Retinal pigment epithelial cell (primary cell): ENCODE measurements around the gene MAST4.

Experiments used
- DNase-seq: peaks from one replicate; pipeline ENCODE4 v3.0.0-alpha.2; 2010; ENCODE audit warnings: low read depth
- H3K4me3 ChIP-seq: 2 replicates; pipeline ENCODE4 v1.5.1; 2011; ENCODE audit warnings: mild to moderate bottlenecking, low read length, control low read depth, moderate library complexity
- CTCF ChIP-seq: conservative IDR thresholded peaks from 2 replicates; pipeline ENCODE4 v1.5.1; 2011; ENCODE audit warnings: low read depth, low read length, control low read depth, inconsistent platforms

Gene MAST4

GRCh38 chr5:66655395-66656324 is 59.5 kb downstream of the MAST4 start:
- no peak for DNase-seq
- no peak for TF ChIP-seq CTCF
- no peak overlapping the region for H3K4me3 ChIP-seq

- DNase-seq: no peak
- no peak for TF ChIP-seq CTCF
- H3K4me3 ChIP-seq: no peak overlapping the region
Observed at GRCh38 chr5:66658516-66658915, 62.3 kb downstream of the MAST4 start.

GRCh38 chr5:66659780-66660179 is 63.6 kb downstream of the MAST4 start:
- no peak for TF ChIP-seq CTCF
- DNase-seq: no peak
- H3K4me3 ChIP-seq: no peak overlapping the region

GRCh38 chr5:66660396-66660795 is 64.2 kb downstream of the MAST4 start:
- no peak for DNase-seq
- TF ChIP-seq CTCF: no peak
- H3K4me3 ChIP-seq: no peak overlapping the region

GRCh38 chr5:66661149-66661548 is 65.0 kb downstream of the MAST4 start:
- H3K4me3 ChIP-seq: no peak overlapping the region
- DNase-seq: no peak
- no peak for TF ChIP-seq CTCF

GRCh38 chr5:66666778-66667177 is 70.6 kb downstream of the MAST4 start:
- TF ChIP-seq CTCF: no peak
- no peak for DNase-seq
- no peak overlapping the region for H3K4me3 ChIP-seq
